HAP-1 (cell line): ENCODE results near the gene ABHD2.
A peak's percentile ranks its signal among the peaks of the same experiment; 100 is the strongest.

ENCODE experiments used
- DNase-seq, 2 experiments: peaks; one replicate each; pipeline ENCODE4 v3.0.0-alpha.2; 2016 to 2020; ENCODE audit warnings: low spot score in 2 of 2
- H3K27me3 ChIP-seq: fragments of 250-450 bp; sonication (Bioruptor Pico); 2 replicates; pipeline ENCODE4 v1.5.1; 2020; ENCODE audit warnings: low read depth, mild to moderate bottlenecking, moderate library complexity
- H3K36me3 ChIP-seq: fragments of 250-450 bp; sonication (Bioruptor Pico); replicated peaks from 2 replicates; pipeline ENCODE4 v1.5.1; 2020; ENCODE audit warnings: mild to moderate bottlenecking
- H3K4me1 ChIP-seq: fragments of 250-450 bp; sonication (Bioruptor Pico); 2 replicates; pipeline ENCODE4 v1.5.1; 2020; ENCODE audit warnings: mild to moderate bottlenecking
- H3K4me3 ChIP-seq: fragments of 250-450 bp; sonication (Bioruptor Pico); 2 replicates; pipeline ENCODE4 v1.5.1; 2020; ENCODE audit warnings: mild to moderate bottlenecking, moderate library complexity
- H3K9me3 ChIP-seq: fragments of 250-450 bp; sonication (Bioruptor Pico); 2 replicates; pipeline ENCODE4 v1.5.1; 2020; ENCODE audit warnings: mild to moderate bottlenecking, moderate library complexity
- in situ Hi-C: fragments of 300-500 bp; cut with MboI; formaldehyde crosslinking; loops from 3 replicates; pipeline ENCODE4 v1.14.3; 2020; ENCODE audit warnings: low sequenced_read_pairs, inconsistent platforms, mixed read lengths

The ABHD2 gene

DNA sequence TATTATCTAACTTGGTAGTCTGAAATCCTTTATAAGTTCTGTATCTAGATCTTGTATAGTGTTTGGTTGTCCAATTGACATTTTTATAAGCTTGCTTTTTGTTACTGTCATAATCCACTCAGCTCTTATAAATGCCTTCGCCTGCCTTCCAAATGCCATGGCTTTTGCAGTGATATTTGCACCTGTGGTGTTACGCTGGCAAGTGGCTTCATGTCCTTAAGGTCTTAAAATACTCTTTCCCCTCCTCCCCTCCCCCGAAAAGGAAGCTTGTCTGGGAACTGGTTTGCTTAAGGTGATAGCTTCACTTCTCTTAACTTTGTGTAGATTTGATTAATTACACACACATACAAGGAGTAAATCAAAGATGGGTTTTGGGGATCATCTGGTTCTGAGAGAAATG, 62.0 kb downstream of the ABHD2 start:
- in situ Hi-C loops: no loop called here
- Histone ChIP-seq H3K36me3 (peaks cover 21% of the 10 kb centered on the region), H3K9me3 (no peaks in the 10 kb centered on the region), H3K4me3 (no peak overlapping the region), H3K4me1 (peaks cover 8% of the 10 kb centered on the region), H3K27me3 (no peaks in the 10 kb centered on the region)
- DNase-seq: peak; percentile 48 to 62

DNA sequence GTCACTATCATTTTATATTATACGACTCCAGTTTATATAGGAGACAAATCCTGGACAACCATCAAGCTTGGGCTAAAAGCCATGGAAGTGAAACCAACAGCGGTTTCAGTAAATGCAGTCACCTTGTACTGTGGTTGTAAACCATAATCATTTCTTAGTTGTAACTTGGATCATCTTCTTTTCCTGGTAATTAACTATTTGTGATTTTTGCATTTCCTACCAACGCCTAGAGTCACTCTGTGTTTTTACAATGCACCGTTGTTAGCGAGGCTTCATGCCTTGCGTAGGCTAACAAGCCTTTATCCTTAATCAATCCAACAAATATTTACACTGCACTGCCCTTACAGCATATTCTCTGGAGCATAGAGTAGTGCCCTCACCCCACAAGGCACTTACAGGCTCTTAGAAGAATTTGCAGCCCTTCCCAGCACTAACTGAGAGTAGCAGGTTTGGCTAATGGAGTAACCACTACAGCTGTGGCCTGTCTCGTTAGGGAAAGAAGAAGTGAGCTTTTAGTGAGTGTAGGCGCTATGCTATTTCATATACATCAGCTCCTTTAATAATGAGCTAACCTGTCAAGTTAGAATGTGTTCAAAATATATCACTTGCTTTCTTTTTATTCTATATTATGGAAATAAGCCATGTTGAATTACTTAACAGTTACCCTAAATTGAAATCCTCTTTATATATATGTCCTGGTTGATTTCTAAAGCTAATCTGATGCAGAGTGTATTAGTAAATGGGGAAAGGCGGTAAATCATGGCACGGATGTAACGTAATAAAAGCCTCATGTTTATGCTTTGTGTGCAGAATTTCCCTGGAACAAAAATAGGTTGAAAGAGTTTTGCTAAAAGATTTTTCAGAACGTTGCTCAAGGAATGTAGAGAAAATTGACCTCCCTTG, 62.8 kb downstream of the ABHD2 start:
- no peak overlapping the region for H3K4me3 ChIP-seq
- no peak for DNase-seq
- H3K27me3 ChIP-seq: no peaks in the 10 kb centered on the region
- peaks cover 8% of the 10 kb centered on the region for H3K4me1 ChIP-seq
- in situ Hi-C loops: no loop called here
- no peaks in the 10 kb centered on the region for H3K9me3 ChIP-seq
- peaks cover 25% of the 10 kb centered on the region for H3K36me3 ChIP-seq

DNA sequence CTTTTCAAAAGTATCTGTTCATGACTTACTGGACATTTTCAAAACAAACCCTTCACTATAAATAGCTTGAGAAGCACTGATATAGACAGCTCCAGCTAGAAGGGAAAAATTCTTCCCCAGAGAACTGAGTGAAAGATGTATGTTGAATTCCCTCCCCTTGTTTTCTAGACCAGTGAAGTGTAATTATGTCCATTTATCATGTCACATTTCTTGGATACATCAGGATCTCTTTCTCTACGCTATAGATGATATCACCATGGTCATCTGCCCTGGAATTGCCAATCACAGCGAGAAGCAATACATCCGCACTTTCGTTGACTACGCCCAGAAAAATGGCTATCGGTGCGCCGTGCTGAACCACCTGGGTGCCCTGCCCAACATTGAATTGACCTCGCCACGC, 66.9 kb downstream of the ABHD2 start:
- in situ Hi-C loops: no loop called here
- Histone ChIP-seq H3K9me3 (no peaks in the 10 kb centered on the region), H3K27me3 (no peaks in the 10 kb centered on the region), H3K4me1 (peaks cover 10% of the 10 kb centered on the region), H3K4me3 (no peak overlapping the region), H3K36me3 (peaks cover 25% of the 10 kb centered on the region)
- no peak for DNase-seq

- DNase-seq: no peak
- Histone ChIP-seq H3K9me3 (no peaks in the 10 kb centered on the region), H3K36me3 (peaks cover 26% of the 10 kb centered on the region), H3K4me1 (peaks cover 4% of the 10 kb centered on the region), H3K4me3 (no peak overlapping the region), H3K27me3 (no peaks in the 10 kb centered on the region)
- in situ Hi-C loops: no loop called here
Observed at GRCh38 chr15:89155656-89156055, 67.4 kb downstream of the ABHD2 start.

DNA sequence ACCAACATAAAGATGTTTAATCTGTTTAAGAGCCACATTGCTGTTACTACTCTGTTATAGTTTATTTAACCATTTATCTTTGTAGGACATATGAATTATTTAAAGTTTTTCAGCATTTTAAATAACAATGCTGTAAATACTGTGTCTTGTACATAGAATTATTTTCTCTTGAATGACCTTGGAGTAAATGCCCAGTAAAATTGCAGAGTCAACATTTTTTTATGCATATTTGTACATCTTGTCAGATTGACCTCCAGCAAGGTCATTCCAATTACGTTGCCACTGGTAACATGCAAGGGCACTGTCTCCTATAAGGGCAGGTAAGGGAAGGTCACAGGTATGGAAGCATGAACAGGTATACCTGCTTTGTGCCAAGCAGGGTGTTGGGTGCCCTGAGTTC, 68.8 kb downstream of the ABHD2 start:
- DNase-seq: no peak
- H3K4me1 ChIP-seq: peaks cover 8% of the 10 kb centered on the region; the same call in 1 of the 2 replicates
- H3K36me3 ChIP-seq: peaks cover 26% of the 10 kb centered on the region
- in situ Hi-C loops: no loop called here
- no peaks in the 10 kb centered on the region for H3K9me3 ChIP-seq
- no peak overlapping the region for H3K4me3 ChIP-seq
- no peaks in the 10 kb centered on the region for H3K27me3 ChIP-seq

- in situ Hi-C loops: no loop called here
- no peaks in the 10 kb centered on the region for H3K9me3 ChIP-seq
- no peak overlapping the region for H3K4me3 ChIP-seq
- DNase-seq: no peak
- peaks cover 17% of the 10 kb centered on the region for H3K36me3 ChIP-seq
- H3K27me3 ChIP-seq: no peaks in the 10 kb centered on the region
- H3K4me1 ChIP-seq: peaks cover 10% of the 10 kb centered on the region
Observed at GRCh38 chr15:89157918-89158564, 69.8 kb downstream of the ABHD2 start.

DNA sequence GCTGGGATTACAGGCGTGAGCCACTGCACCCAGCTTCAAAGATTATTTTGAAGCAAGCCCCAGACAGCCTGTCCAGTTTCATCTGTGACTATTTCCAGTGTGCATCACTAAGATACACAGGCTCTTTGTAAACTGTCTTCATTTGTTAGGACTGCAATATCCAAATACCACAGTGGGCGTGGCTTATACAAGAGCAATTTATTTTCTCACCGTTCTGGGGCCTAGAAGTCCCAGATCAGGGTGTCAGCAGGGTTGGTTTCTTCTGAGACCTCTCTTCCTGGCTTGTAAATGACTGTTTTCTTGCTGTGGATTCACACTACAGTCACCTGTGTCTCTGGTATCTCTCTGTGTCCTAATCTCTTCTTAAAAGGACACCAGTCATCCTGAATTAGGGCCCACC, 73.4 kb downstream of the ABHD2 start:
- DNase-seq: no peak
- in situ Hi-C loops: no loop called here
- Histone ChIP-seq H3K36me3 (peaks cover 3% of the 10 kb centered on the region; the same call in 1 of the 2 replicates), H3K4me1 (peaks cover 28% of the 10 kb centered on the region), H3K9me3 (no peaks in the 10 kb centered on the region), H3K27me3 (no peaks in the 10 kb centered on the region), H3K4me3 (no peak overlapping the region)

GRCh38 chr15:89163271-89164055, 75.2 kb downstream of the ABHD2 start:
- Histone ChIP-seq H3K4me3 (no peak overlapping the region), H3K36me3 (peaks cover 3% of the 10 kb centered on the region; the same call in 1 of the 2 replicates), H3K27me3 (no peaks in the 10 kb centered on the region), H3K4me1 (peaks cover 38% of the 10 kb centered on the region), H3K9me3 (no peaks in the 10 kb centered on the region)
- in situ Hi-C loops: no loop called here
- no peak for DNase-seq

- H3K4me3 ChIP-seq: no peak overlapping the region
- H3K4me1 ChIP-seq: peaks cover 38% of the 10 kb centered on the region
- H3K27me3 ChIP-seq: no peaks in the 10 kb centered on the region
- DNase-seq: no peak
- in situ Hi-C loops: no loop called here
- no peaks in the 10 kb centered on the region for H3K9me3 ChIP-seq
- peaks cover 3% of the 10 kb centered on the region; the same call in 1 of the 2 replicates for H3K36me3 ChIP-seq
Observed at GRCh38 chr15:89164712-89165211, 76.5 kb downstream of the ABHD2 start.

DNA sequence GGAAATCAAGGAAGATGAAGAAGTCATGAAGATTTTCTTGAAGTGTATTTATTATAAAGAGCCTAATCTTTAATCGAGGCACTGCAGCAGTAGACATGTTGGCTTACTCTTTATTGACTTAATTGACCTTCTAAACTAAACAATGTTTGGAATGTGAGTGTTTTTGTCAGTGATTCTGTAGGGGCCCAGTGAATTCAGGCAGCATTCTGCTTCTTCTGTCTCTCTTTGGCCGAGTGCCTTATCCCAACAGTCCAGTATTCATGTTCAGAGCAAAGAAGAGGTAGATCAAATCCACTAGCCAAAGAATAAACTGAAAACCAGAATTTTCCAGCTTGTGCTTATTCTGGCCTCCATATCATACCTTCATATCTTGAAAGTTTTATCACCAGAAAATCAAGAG, 77.4 kb downstream of the ABHD2 start:
- peak; percentile 61 to 73 for DNase-seq
- no peak overlapping the region for H3K4me3 ChIP-seq
- in situ Hi-C loops: no loop called here
- H3K27me3 ChIP-seq: no peaks in the 10 kb centered on the region
- H3K4me1 ChIP-seq: peaks cover 38% of the 10 kb centered on the region
- no peaks in the 10 kb centered on the region for H3K9me3 ChIP-seq
- peaks cover 2% of the 10 kb centered on the region; the same call in 1 of the 2 replicates for H3K36me3 ChIP-seq

GRCh38 chr15:89167267-89168176, 79.3 kb downstream of the ABHD2 start:
- no peaks in the 10 kb centered on the region; the same call in 1 of the 2 replicates for H3K36me3 ChIP-seq

GRCh38 chr15:89168316-89168833, 80.1 kb downstream of the ABHD2 start:
- in situ Hi-C loops: no loop called here
- DNase-seq: no peak
- Histone ChIP-seq H3K9me3 (no peaks in the 10 kb centered on the region), H3K27me3 (no peaks in the 10 kb centered on the region), H3K4me3 (no peak overlapping the region), H3K36me3 (no peaks in the 10 kb centered on the region; the same call in 1 of the 2 replicates), H3K4me1 (peaks cover 28% of the 10 kb centered on the region)

More at GRCh38 chr15:89167267-89168176, 79.3 kb downstream of the ABHD2 start:
- H3K4me1 ChIP-seq: peaks cover 33% of the 10 kb centered on the region
- no peak overlapping the region for H3K4me3 ChIP-seq
- in situ Hi-C loops: no loop called here
- H3K27me3 ChIP-seq: no peaks in the 10 kb centered on the region
- no peaks in the 10 kb centered on the region for H3K9me3 ChIP-seq
- peak in 1 of 2 experiments; percentile 32 for DNase-seq
